IMR-90 (cell line): Measurements from ENCODE around the gene YWHAG. TPM values are rescaled to one million over a fixed set of nuclear protein-coding genes. Genes with fewer than 3 reads are reported as not detected.
"Not testable (repeated sequence)": the region's sequence is repeated elsewhere in the genome, so short reads cannot be mapped to it uniquely, and the experiment has no call there.

Experiments
- ATAC-seq: fragments of 200-7000 bp; cut with Tn5 transposase; 2 replicates; pipeline ENCODE4 v1.9.1; 2020; ENCODE audit warnings: low read depth, mild to moderate bottlenecking, moderate library complexity
- BruUV-seq: library from RNA; stranded (reverse); fragments of 400-500 nt; replicated peaks from 2 replicates; lab custom pipeline; 2021; lab: Mats Ljungman, UMichigan
- CTCF ChIA-PET: fragments of 300-600 bp; formaldehyde crosslinking; extraction: SDS; loops from one replicate; lab custom pipeline; 2021; ENCODE audit warnings: antibody characterized with exemption; lab: Yijun Ruan, JAX
- POLR2A ChIA-PET: fragments of 300-600 bp; sonication (Branson Sonifier 250); formaldehyde crosslinking; loops from one replicate; lab custom pipeline; 2022; ENCODE audit warnings: antibody characterized with exemption; ENCODE audit not compliant: unreplicated experiment; lab: Charles Lee
- DNase-seq: peaks from one replicate; pipeline ENCODE4 v3.0.0; 2013
- H2AFZ ChIP-seq: replicated peaks from 2 replicates; pipeline ENCODE3; 2013; ENCODE audit warnings: low read length, mild to moderate bottlenecking; ENCODE audit not compliant: poor library complexity
- H2AK5ac ChIP-seq: 2 replicates; pipeline ENCODE4 v1.6.1; 2013; ENCODE audit warnings: low read depth, low read length, inconsistent platforms
- H2AK9ac ChIP-seq: replicated peaks from 2 replicates; pipeline ENCODE3; 2013; ENCODE audit warnings: mild to moderate bottlenecking, low read depth, low read length, moderate library complexity; ENCODE audit not compliant: poor library complexity
- H2BK120ac ChIP-seq: 2 replicates; pipeline ENCODE4 v1.6.1; 2013; ENCODE audit warnings: low read depth, low read length, inconsistent platforms
- H2BK15ac ChIP-seq: 3 replicates; pipeline ENCODE4 v1.6.1; 2013; ENCODE audit warnings: low read depth, low read length, inconsistent platforms
- H2BK20ac ChIP-seq: 2 replicates; pipeline ENCODE4 v1.6.1; 2013; ENCODE audit warnings: low read depth, mild to moderate bottlenecking, inconsistent platforms, low read length, moderate library complexity
- H2BK5ac ChIP-seq: 2 replicates; pipeline ENCODE4 v1.6.1; 2013; ENCODE audit warnings: mild to moderate bottlenecking, low read depth, low read length, inconsistent platforms; ENCODE audit not compliant: poor library complexity, severe bottlenecking
- H3K14ac ChIP-seq: replicated peaks from 2 replicates; pipeline ENCODE4 v1.6.1; 2013; ENCODE audit warnings: low read depth, low read length, inconsistent platforms
- H3K18ac ChIP-seq: 2 replicates; pipeline ENCODE4 v1.6.1; 2013; ENCODE audit warnings: low read depth, low read length, control low read depth
- H3K23ac ChIP-seq: 2 replicates; pipeline ENCODE4 v1.6.1; 2013; ENCODE audit warnings: low read depth, low read length, inconsistent platforms
- H3K27ac ChIP-seq: 2 replicates; pipeline ENCODE4 v1.5.1; 2013; ENCODE audit warnings: mild to moderate bottlenecking, control low read depth, low read length; ENCODE audit not compliant: insufficient read depth
- H3K27me3 ChIP-seq: 2 replicates; pipeline ENCODE4 v1.6.1; 2013; ENCODE audit warnings: low read length; ENCODE audit not compliant: control insufficient read depth, insufficient read depth
- H3K36me3 ChIP-seq: 2 replicates; pipeline ENCODE4 v1.6.1; 2013; ENCODE audit warnings: low read length, mixed read lengths; ENCODE audit not compliant: control insufficient read depth, insufficient read depth
- H3K4ac ChIP-seq: 2 replicates; pipeline ENCODE4 v1.6.1; 2013; ENCODE audit warnings: low read depth, low read length, inconsistent platforms
- H3K4me1 ChIP-seq: 2 replicates; pipeline ENCODE4 v1.6.1; 2013; ENCODE audit warnings: low read length, mixed read lengths; ENCODE audit not compliant: control insufficient read depth, insufficient read depth
- H3K4me2 ChIP-seq: 2 replicates; pipeline ENCODE4 v1.6.1; 2013; ENCODE audit warnings: low read depth, mild to moderate bottlenecking, control low read depth, low read length, moderate library complexity
- H3K4me3 ChIP-seq: 2 replicates; pipeline ENCODE4 v1.5.1; 2013; ENCODE audit warnings: low read depth, mild to moderate bottlenecking, control low read depth, low read length, moderate library complexity; ENCODE audit not compliant: insufficient read depth
- H3K56ac ChIP-seq: 2 replicates; pipeline ENCODE4 v1.6.1; 2013; ENCODE audit warnings: low read length, inconsistent platforms; ENCODE audit not compliant: insufficient read depth; ENCODE audit errors: extremely low read depth
- H3K79me1 ChIP-seq, 2 experiments: 2 replicates each; pipeline ENCODE4 v1.6.1; 2013; ENCODE audit warnings: low read length in 2 of 2, inconsistent platforms in 1 of 2, low read depth in 1 of 2
- H3K9ac ChIP-seq: 2 replicates; pipeline ENCODE4 v1.6.1; 2013; ENCODE audit warnings: low read depth, low read length, control low read depth
- H3K9me1 ChIP-seq: 2 replicates; pipeline ENCODE4 v1.6.1; 2013; ENCODE audit warnings: low read length, inconsistent platforms; ENCODE audit not compliant: insufficient read depth
- H3K9me3 ChIP-seq: 2 replicates; pipeline ENCODE4 v1.6.1; 2013; ENCODE audit warnings: low read length; ENCODE audit not compliant: control insufficient read depth, insufficient read depth
- H4K20me1 ChIP-seq: 2 replicates; pipeline ENCODE4 v1.6.1; 2013; ENCODE audit warnings: low read length, inconsistent platforms; ENCODE audit not compliant: insufficient read depth
- H4K5ac ChIP-seq: 2 replicates; pipeline ENCODE4 v1.6.1; 2013; ENCODE audit warnings: mild to moderate bottlenecking, low read depth, low read length, control low read depth
- H4K8ac ChIP-seq, 2 experiments: 2 replicates each; pipeline ENCODE4 v1.6.1; 2013; ENCODE audit warnings: low read depth in 2 of 2, low read length in 2 of 2, control low read depth in 1 of 2, inconsistent platforms in 1 of 2
- H4K91ac ChIP-seq: 2 replicates; pipeline ENCODE4 v1.6.1; 2013; ENCODE audit warnings: low read depth, low read length, inconsistent platforms; ENCODE audit not compliant: insufficient read depth
- WGBS, 2 experiments: methylation state at CpG; one replicate each; pipeline versions ENCODE4 v1.1.5 to v1.1.7; 2013; ENCODE audit warnings: missing lambda C conversion rate in 2 of 2; ENCODE audit not compliant: insufficient read length in 1 of 2; ENCODE audit errors: extremely low coverage in 2 of 2; 5-methylcytosine and 5-hydroxymethylcytosine counted together
- dilution Hi-C: fragments of 300-500 bp; cut with HindIII; formaldehyde crosslinking; loops from one replicate; pipeline ENCODE4 v1.14.3; 2018; ENCODE audit warnings: low sequenced_read_pairs; ENCODE audit not compliant: unreplicated experiment
- in situ Hi-C: fragments of 300-500 bp; cut with MboI; formaldehyde crosslinking; loops from 3 replicates; pipeline ENCODE4 v1.14.3; 2019; ENCODE audit warnings: low sequenced_read_pairs, inconsistent platforms, mixed read lengths
- intact Hi-C: fragments of 100-400 bp; cut with micrococcal nuclease; formaldehyde crosslinking; loops from 2 replicates; pipeline ENCODE4 v1.10.0; 2022
- polyA plus RNA-seq, 3 experiments: library from polyadenylated mRNA; depleted of rRNA; stranded (reverse); fragments of >200 nt; gene quantifications; 2 replicates each; pipeline ENCODE4 v1.2.3, GENCODE V29; 2012; ENCODE audit warnings: low replicate concordance in 1 of 3
- total RNA-seq: library from RNA; depleted of rRNA; stranded (reverse); fragments of >200 nt; gene quantifications from 2 replicates; pipeline ENCODE4 v1.2.3, GENCODE V29; 2012

YWHAG gene
- total and polyA plus RNA-seq, 2 of the 4 experiments (the other 2 are of a cell fraction): 40.1 to 64.9 TPM

DNA sequence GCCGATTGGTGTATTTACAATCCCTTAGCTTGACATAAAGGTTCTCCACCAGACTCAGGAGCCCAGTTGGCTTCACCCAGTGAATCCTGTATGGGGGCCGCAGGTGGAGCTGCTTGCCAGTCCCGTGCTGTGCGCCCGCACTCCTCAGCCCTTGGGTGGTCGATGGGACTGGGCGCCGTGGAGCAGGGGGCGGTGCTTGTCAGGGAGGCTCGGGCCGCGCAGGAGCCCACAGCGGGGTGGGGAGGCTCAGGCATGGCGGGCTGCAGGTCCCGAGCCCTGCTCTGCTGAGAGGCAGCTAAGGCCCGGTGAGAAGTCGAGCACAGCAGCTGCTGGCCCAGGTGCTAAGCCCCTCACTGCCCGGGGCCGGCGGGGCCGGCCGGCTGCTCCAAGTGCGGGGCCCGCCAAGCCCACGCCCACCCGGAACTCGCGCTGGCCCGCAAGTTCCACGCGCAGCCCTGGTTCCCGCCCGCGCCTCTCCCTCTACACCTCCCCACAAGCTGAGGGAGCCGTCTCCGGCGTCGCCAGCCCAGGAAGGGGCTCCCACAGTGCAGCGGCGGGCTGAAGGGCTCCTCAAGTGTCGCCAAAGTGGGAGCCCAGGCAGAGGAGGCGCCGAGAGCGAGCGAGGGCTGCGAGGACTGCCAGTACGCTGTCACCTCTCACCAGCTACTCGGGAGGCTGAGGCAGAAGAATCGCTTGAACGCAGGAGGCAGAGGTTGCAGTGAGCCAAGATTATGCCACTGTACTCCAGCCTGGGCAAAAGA is 49.3 kb downstream of the YWHAG start:
- H3K23ac ChIP-seq, H4K5ac ChIP-seq, H3K36me3 ChIP-seq, H4K91ac ChIP-seq, H3K18ac ChIP-seq, H3K79me1 ChIP-seq, H2BK15ac ChIP-seq, H3K4ac ChIP-seq, H2AFZ ChIP-seq, H3K4me3 ChIP-seq, dilution Hi-C loops, H4K20me1 ChIP-seq, H3K4me2 ChIP-seq, H3K56ac ChIP-seq, H3K9me3 ChIP-seq, POLR2A ChIA-PET, H2AK9ac ChIP-seq, DNase-seq, H2BK5ac ChIP-seq, H3K14ac ChIP-seq, H3K27me3 ChIP-seq, H2AK5ac ChIP-seq, BruUV-seq, H2BK20ac ChIP-seq, H3K27ac ChIP-seq, intact Hi-C loops, ATAC-seq, H4K8ac ChIP-seq, H2BK120ac ChIP-seq, H3K9me1 ChIP-seq, H3K9ac ChIP-seq: not testable (repeated sequence)
- CTCF ChIA-PET: interaction anchor here (1.1 kb wide), 1 partner anchor 131 kb away, joined by 3 read pairs; no protein-coding TSS in a partner anchor
- WGBS, 2 experiments: 100% methylated on average over 5 of the region's 50 CpGs; no CpG with 5 or more reads in 1 of the 2 experiments
- H3K4me1 ChIP-seq: peaks cover 11% of the 10 kb centered on the region
- in situ Hi-C loops: loop anchor here (5.0 kb wide), 1 partner anchor 127 kb away; no protein-coding TSS in a partner anchor

DNA sequence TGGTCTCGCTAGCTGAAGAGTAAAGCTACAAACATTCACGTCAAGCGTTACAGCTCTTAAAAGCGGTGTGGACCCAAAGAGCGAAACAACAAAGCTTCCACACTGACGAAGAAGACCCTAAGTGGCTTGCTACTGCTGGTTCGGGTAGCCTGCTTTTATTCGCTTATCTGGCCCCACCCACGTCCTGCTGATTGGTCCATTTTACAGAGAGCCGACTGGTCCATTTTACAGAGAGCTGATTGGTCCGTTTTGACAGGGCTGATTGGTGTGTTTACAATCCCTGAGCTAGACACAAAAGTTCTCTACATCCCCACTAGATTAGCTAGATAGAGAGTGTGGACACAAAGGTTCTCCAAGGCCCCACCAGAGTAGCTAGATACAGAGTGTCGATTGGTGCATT is 49.9 kb downstream of the YWHAG start:
- H3K9ac ChIP-seq, BruUV-seq, H3K14ac ChIP-seq, H3K27me3 ChIP-seq, H4K5ac ChIP-seq, H2BK120ac ChIP-seq, H3K18ac ChIP-seq, in situ Hi-C loops, intact Hi-C loops, H3K4ac ChIP-seq, H2BK20ac ChIP-seq, H2AK9ac ChIP-seq, H3K56ac ChIP-seq, dilution Hi-C loops, H4K91ac ChIP-seq, H3K9me3 ChIP-seq, H3K4me3 ChIP-seq, ATAC-seq, H2AK5ac ChIP-seq, H4K8ac ChIP-seq, H3K23ac ChIP-seq, H2BK15ac ChIP-seq, H3K27ac ChIP-seq, H3K9me1 ChIP-seq, POLR2A ChIA-PET, DNase-seq, H3K36me3 ChIP-seq, H2BK5ac ChIP-seq, H2AFZ ChIP-seq, H3K4me2 ChIP-seq: not testable (repeated sequence)
- H3K4me1 ChIP-seq: peaks cover 16% of the 10 kb centered on the region
- 98% methylated on average over 7 of the region's 12 CpGs; no CpG with 5 or more reads in 1 of the 2 experiments for WGBS, 2 experiments
- CTCF ChIA-PET: interaction anchor here (1.1 kb wide), 1 partner anchor 130 kb away, joined by 3 read pairs; no protein-coding TSS in a partner anchor
- H4K20me1 ChIP-seq: peaks cover 11% of the 10 kb centered on the region
- H3K79me1 ChIP-seq: peaks cover 0 to 13% of the 10 kb centered on the region in 2 experiments; a peak in 3 of 4 replicates
